Activated CD4-positive, alpha-beta T cell treated with anti-CD3 and anti-CD28 coated beads for 36 hours (primary cell): Measurements from ENCODE around the gene MCOLN3. TPM values are rescaled to one million over a fixed set of nuclear protein-coding genes. Genes with fewer than 3 reads are reported as not detected.

Experiments
- ATAC-seq: fragments of 200-7000 bp; cut with Tn5 transposase; one replicate; pipeline ENCODE4 v1.10.0; 2021; ENCODE audit warnings: mild to moderate bottlenecking, moderate library complexity
- CTCF ChIA-PET: fragments of 350-600 bp; sonication (Branson Sonifier 250); formaldehyde crosslinking; loops from one replicate; lab custom pipeline; 2021; ENCODE audit warnings: antibody characterized with exemption; lab: Charles Lee
- POLR2A ChIA-PET: fragments of 350-600 bp; sonication (Branson Sonifier 250); formaldehyde crosslinking; loops from one replicate; lab custom pipeline; 2021; ENCODE audit warnings: antibody characterized with exemption, inconsistent platforms; lab: Charles Lee
- DNase-seq: peaks from one replicate; pipeline ENCODE4 v3.0.0-alpha.2; 2020
- H3K27ac Mint-ChIP-seq: one replicate; pipeline ENCODE4 v1.8.0; 2021; ENCODE audit warnings: mixed read lengths
- H3K27me3 Mint-ChIP-seq: one replicate; pipeline ENCODE4 v1.8.0; 2021; ENCODE audit warnings: mixed read lengths
- H3K36me3 Mint-ChIP-seq: one replicate; pipeline ENCODE4 v1.8.0; 2021; ENCODE audit warnings: low read depth, mixed read lengths
- H3K4me1 Mint-ChIP-seq: one replicate; pipeline ENCODE4 v1.8.0; 2021; ENCODE audit warnings: mixed read lengths
- H3K4me3 Mint-ChIP-seq: one replicate; pipeline ENCODE4 v1.8.0; 2021; ENCODE audit warnings: mild to moderate bottlenecking, moderate library complexity, mixed read lengths
- H3K9me3 Mint-ChIP-seq: one replicate; pipeline ENCODE4 v1.8.0; 2021; ENCODE audit warnings: low read depth, mixed read lengths
- intact Hi-C, 2 experiments: fragments of 100-400 bp; cut with DNase I in 1 of 2; cut with micrococcal nuclease in 1 of 2; formaldehyde crosslinking; loops; one replicate each; pipeline versions ENCODE4 v1.14.2 to v1.15.1; 2022 to 2024; cut with DNase I, micrococcal nuclease
- total RNA-seq, 2 experiments: library from RNA; stranded (reverse); gene quantifications; one replicate each; pipeline ENCODE4 v1.2.3, GENCODE V29; 2021

The MCOLN3 gene, protein sequence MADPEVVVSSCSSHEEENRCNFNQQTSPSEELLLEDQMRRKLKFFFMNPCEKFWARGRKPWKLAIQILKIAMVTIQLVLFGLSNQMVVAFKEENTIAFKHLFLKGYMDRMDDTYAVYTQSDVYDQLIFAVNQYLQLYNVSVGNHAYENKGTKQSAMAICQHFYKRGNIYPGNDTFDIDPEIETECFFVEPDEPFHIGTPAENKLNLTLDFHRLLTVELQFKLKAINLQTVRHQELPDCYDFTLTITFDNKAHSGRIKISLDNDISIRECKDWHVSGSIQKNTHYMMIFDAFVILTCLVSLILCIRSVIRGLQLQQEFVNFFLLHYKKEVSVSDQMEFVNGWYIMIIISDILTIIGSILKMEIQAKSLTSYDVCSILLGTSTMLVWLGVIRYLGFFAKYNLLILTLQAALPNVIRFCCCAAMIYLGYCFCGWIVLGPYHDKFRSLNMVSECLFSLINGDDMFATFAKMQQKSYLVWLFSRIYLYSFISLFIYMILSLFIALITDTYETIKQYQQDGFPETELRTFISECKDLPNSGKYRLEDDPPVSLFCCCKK
- total RNA-seq, result under 1 TPM; 0.16 to 0.23 TPM

DNA sequence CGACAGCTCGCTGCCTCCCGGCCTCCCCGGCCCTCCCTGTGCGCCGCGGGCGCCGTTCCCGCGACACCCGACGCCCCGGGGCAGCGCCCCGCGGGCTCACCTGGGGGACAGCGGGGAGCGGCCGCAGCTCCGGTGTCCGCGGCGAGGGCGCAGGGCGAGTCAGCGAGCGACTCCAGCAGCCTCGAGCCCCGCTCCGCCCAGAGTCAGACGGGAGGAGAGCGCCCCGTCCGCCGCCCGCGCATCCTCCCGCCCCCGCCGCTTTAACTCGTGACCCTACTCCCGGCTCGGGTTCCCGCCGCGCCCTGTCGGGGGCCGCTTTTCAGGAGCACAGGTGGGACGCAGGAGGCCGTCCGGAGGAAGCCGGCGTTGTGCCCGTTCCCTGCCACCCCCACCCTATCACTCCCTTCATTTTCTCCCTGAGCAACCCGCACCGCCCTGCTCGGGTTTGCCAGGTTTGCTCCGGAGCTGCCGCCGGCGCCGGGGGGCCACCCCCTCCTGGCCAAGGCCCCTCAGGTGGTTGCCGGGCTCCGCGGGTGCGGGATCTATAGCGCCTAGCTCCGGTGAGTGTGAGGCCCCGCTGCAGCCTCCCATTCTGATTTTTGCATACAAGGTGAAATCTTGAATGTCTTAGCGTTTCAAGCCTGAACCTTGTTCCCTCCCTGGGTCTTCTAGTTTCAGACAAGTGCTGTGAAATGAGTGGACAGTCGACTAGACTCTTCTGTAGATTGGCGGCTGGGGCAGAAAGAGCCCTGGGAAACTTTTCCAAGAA lies at the start of gene MCOLN3:
Gene MCOLN3, minus strand, starts transcription at position 205 of the 769 bp plus-strand sequence. CDS start 3,140 bp downstream, outside the sequence.
- Mint-ChIP-seq H3K4me1 (peaks cover 21% of the 10 kb centered on the region), H3K36me3 (no peaks in the 10 kb centered on the region), H3K27me3 (peaks cover 48% of the 10 kb centered on the region), H3K27ac (no peak within 1 kb of the TSS), H3K9me3 (no peaks in the 10 kb centered on the region), H3K4me3 (peak within 1 kb of the TSS; percentile 62)
- ChIA-PET CTCF (interaction anchor here (2.0 kb wide), 1 partner anchor 103 kb away, joined by 6 read pairs; no protein-coding TSS in a partner anchor), POLR2A (interaction anchor here (0.5 kb wide), 1 partner anchor 53 kb away, joined by 3 read pairs; no protein-coding TSS in a partner anchor)
- ATAC-seq (peak; percentile 60), DNase-seq (peak; percentile 62)
- intact Hi-C loops, result loop anchor here (2.0 to 5.0 kb wide), 5 partner anchors 50 to 209 kb away; partner anchors contain the start of genes SYDE2 (in 2 of the 2), C1orf52 (in 1 of the 2) and MCOLN2 (in 1 of the 2)

DNA sequence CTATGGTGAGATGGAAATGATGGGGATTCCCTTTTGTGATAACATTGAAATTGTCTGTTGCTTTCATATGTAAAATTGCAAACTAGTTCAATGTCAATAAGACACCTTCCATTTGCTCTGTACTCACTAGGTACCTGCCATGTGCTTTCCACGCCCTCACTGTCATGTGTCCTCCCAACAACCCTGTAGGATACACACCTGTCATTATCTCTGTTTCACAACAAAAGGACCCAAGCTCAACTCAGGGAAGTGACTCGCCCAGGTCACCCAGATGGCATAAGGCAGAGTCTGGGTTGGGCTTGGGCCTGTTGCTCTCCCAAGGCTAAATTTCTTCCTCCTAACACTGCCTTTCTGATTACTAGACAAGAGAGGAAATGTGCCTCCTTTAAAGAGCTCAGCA lies 45.3 kb upstream of the MCOLN3 start:
- no peak for ATAC-seq
- no peak for DNase-seq
- intact Hi-C loops, result no loop called here
- ChIA-PET POLR2A (no interaction called here), CTCF (interaction anchor here (0.5 kb wide), 1 partner anchor 185 kb away, joined by 3 read pairs; no protein-coding TSS in a partner anchor)
- H3K9me3 Mint-ChIP-seq, result no peaks in the 10 kb centered on the region
- H3K27me3 Mint-ChIP-seq, result peaks cover 15% of the 10 kb centered on the region
- peaks cover 4% of the 10 kb centered on the region for H3K4me1 Mint-ChIP-seq
- no peak overlapping the region for H3K4me3 Mint-ChIP-seq
- no peaks in the 10 kb centered on the region for H3K36me3 Mint-ChIP-seq
- no peak overlapping the region for H3K27ac Mint-ChIP-seq

- CTCF ChIA-PET, result interaction anchor here (0.6 to 1.1 kb wide), 4 partner anchors 17 to 163 kb away, joined by 3 read pairs; no protein-coding TSS in a partner anchor
Observed at GRCh38 chr1:85091671-85092280, 43.5 kb upstream of the MCOLN3 start.

DNA sequence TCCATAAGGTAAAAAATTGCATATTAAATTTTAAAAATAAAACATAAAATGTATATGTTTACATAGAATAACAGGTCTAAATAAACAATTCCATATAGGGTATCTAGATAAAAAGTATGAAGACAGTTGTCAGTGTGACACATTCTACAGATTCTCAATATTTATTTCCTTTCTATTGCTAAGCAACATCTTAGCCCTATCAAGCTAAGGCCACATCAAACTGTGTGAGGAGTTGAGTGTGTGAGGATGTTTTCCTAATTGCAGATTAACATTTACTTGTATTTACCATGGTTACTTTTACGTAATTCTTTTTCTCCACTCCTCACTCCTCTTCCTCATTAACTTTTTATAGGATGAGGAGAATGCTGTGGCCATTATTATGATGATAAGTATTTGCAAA lies 41.9 kb upstream of the MCOLN3 start:
- CTCF ChIA-PET, result no interaction called here
- DNase-seq, result no peak

More at GRCh38 chr1:85091671-85092280, 43.5 kb upstream of the MCOLN3 start:
- peak overlapping the region; percentile 45 for H3K4me3 Mint-ChIP-seq
- H3K9me3 Mint-ChIP-seq, result no peaks in the 10 kb centered on the region
- no peaks in the 10 kb centered on the region for H3K36me3 Mint-ChIP-seq
- H3K4me1 Mint-ChIP-seq, result peaks cover 4% of the 10 kb centered on the region
- peaks cover 13% of the 10 kb centered on the region for H3K27me3 Mint-ChIP-seq
- intact Hi-C loops, result no loop called here
- ATAC-seq, result peak; percentile 94
- DNase-seq, result peak; percentile 41
- peak overlapping the region; percentile 64 for H3K27ac Mint-ChIP-seq
- POLR2A ChIA-PET, result no interaction called here

GRCh38 chr1:85089203-85089602 lies 40.9 kb upstream of the MCOLN3 start:
- H3K27ac Mint-ChIP-seq, result no peak overlapping the region
- ChIA-PET CTCF (interaction anchor here (0.6 kb wide), 1 partner anchor 27 kb away, joined by 4 read pairs; a partner anchor contains a TSS), POLR2A (no interaction called here)
- no peaks in the 10 kb centered on the region for H3K9me3 Mint-ChIP-seq
- peaks cover 13% of the 10 kb centered on the region for H3K27me3 Mint-ChIP-seq
- no peaks in the 10 kb centered on the region for H3K36me3 Mint-ChIP-seq
- DNase-seq (no peak), ATAC-seq (no peak)
- intact Hi-C loops, result loop anchor here in 1 of 2 experiments (2.0 kb wide), 1 partner anchor 26 kb away; a partner anchor contains a TSS
- H3K4me3 Mint-ChIP-seq, result no peak overlapping the region
- peaks cover 4% of the 10 kb centered on the region for H3K4me1 Mint-ChIP-seq

More for the DNA sequence above, 41.9 kb upstream of the MCOLN3 start:
- Mint-ChIP-seq H3K36me3 (no peaks in the 10 kb centered on the region), H3K4me3 (no peak overlapping the region), H3K27ac (no peak overlapping the region), H3K4me1 (peaks cover 4% of the 10 kb centered on the region), H3K9me3 (no peaks in the 10 kb centered on the region), H3K27me3 (peaks cover 10% of the 10 kb centered on the region)
- peak; percentile 42 for ATAC-seq
- intact Hi-C loops, result no loop called here
- POLR2A ChIA-PET, result no interaction called here

GRCh38 chr1:85088408-85088784 lies 40.1 kb upstream of the MCOLN3 start:
- Mint-ChIP-seq H3K4me1 (peaks cover 4% of the 10 kb centered on the region), H3K27me3 (peaks cover 12% of the 10 kb centered on the region), H3K36me3 (no peaks in the 10 kb centered on the region), H3K27ac (no peak overlapping the region), H3K4me3 (no peak overlapping the region), H3K9me3 (no peaks in the 10 kb centered on the region)
- intact Hi-C loops, result loop anchor here in 1 of 2 experiments (2.0 kb wide), 1 partner anchor 26 kb away; a partner anchor contains a TSS
- no peak for ATAC-seq
- no peak for DNase-seq
- POLR2A ChIA-PET, result no interaction called here
- CTCF ChIA-PET, result no interaction called here

- intact Hi-C loops, result loop anchor here in 1 of 2 experiments (2.0 kb wide), 1 partner anchor 25 kb away; a partner anchor contains a TSS
- Mint-ChIP-seq H3K27ac (no peak overlapping the region), H3K36me3 (no peaks in the 10 kb centered on the region), H3K4me1 (peaks cover 4% of the 10 kb centered on the region), H3K4me3 (no peak overlapping the region), H3K27me3 (peaks cover 11% of the 10 kb centered on the region), H3K9me3 (no peaks in the 10 kb centered on the region)
- ATAC-seq, result no peak
- ChIA-PET CTCF (interaction anchor here (0.7 kb wide), 1 partner anchor 69 kb away, joined by 4 read pairs; no protein-coding TSS in a partner anchor), POLR2A (no interaction called here)
- DNase-seq, result no peak
Observed at GRCh38 chr1:85087659-85088407, 39.5 kb upstream of the MCOLN3 start.

DNA sequence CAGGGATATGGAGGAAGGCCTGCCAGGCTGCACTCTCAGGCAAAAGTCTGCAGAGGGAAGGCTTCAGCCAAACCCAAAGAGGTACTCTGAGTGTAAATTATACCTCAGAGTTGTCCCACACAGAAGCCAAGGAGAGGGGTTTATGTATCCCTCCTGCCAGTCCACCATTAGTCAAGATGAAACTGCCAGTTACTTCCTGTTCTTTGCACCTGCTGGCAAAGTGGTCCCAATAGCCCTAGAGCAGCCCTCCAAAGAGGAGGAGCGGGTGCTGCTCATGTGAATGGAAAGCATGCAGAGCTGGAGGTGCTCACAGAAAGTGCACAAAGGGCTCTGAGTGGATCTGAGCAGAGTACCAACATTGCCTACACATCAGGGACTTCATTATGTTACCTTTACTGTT lies 37.1 kb upstream of the MCOLN3 start:
- H3K4me1 Mint-ChIP-seq, result no peaks in the 10 kb centered on the region
- peaks cover 9% of the 10 kb centered on the region for H3K27me3 Mint-ChIP-seq
- POLR2A ChIA-PET, result no interaction called here
- DNase-seq (no peak), ATAC-seq (no peak)
- no peak overlapping the region for H3K4me3 Mint-ChIP-seq
- CTCF ChIA-PET, result no interaction called here
- no peak overlapping the region for H3K27ac Mint-ChIP-seq
- H3K9me3 Mint-ChIP-seq, result no peaks in the 10 kb centered on the region
- H3K36me3 Mint-ChIP-seq, result no peaks in the 10 kb centered on the region
- intact Hi-C loops, result no loop called here

GRCh38 chr1:85078903-85079302 lies 30.6 kb upstream of the MCOLN3 start:
- ChIA-PET POLR2A (no interaction called here), CTCF (no interaction called here)
- Mint-ChIP-seq H3K9me3 (peaks cover 5% of the 10 kb centered on the region), H3K27me3 (peaks cover 2% of the 10 kb centered on the region), H3K4me1 (no peaks in the 10 kb centered on the region), H3K36me3 (no peaks in the 10 kb centered on the region), H3K4me3 (no peak overlapping the region), H3K27ac (no peak overlapping the region)
- intact Hi-C loops, result no loop called here
- ATAC-seq (no peak), DNase-seq (no peak)

DNA sequence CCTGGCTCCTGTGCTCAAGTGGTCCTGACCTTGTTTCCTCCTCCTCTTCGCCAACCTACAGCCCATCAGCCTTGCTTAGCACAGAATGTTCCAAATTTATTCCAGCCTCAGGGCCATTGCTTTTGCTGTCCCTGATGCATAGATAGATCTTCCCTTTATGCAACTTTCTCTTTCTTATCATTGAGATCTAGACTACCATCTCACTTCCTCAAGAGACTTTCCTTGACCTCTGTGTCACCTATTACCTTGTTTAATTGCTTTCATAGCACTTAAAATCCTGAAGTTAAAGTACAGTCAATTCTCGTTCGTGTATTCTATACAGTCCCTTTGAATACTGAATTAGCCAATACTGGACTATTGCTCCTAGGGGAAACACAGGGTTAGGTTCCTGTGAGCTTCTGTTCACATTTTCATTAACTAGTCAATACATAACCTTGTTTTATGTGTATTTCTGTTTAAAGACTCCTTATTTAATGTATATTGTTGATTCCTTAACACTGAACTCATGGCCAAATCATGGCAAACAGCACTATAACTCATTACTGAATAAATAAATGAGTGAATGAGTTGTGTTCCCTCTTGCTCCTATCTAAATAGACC lies 26.2 kb upstream of the MCOLN3 start:
- intact Hi-C loops, result no loop called here
- ATAC-seq (no peak), DNase-seq (no peak)
- H3K4me1 Mint-ChIP-seq, result no peaks in the 10 kb centered on the region
- no peak overlapping the region for H3K4me3 Mint-ChIP-seq
- no peak overlapping the region for H3K27ac Mint-ChIP-seq
- H3K27me3 Mint-ChIP-seq, result no peaks in the 10 kb centered on the region
- POLR2A ChIA-PET, result no interaction called here
- CTCF ChIA-PET, result no interaction called here
- no peaks in the 10 kb centered on the region for H3K36me3 Mint-ChIP-seq
- H3K9me3 Mint-ChIP-seq, result peaks cover 5% of the 10 kb centered on the region
